Forelimb muscle (tissue), 1 donor: ENCODE results near the gene EHBP1. TPM values are rescaled to one million over a fixed set of nuclear protein-coding genes. Genes with fewer than 3 reads are reported as not detected.
"Not testable (repeated sequence)": the region's sequence is repeated elsewhere in the genome, so short reads cannot be mapped to it uniquely, and the experiment has no call there.

Experiments
- DNase-seq: peaks from one replicate; pipeline ENCODE4 v3.0.0-alpha.2; 2013; ENCODE audit warnings: low read depth
- polyA plus RNA-seq: library from polyadenylated mRNA; unstranded; fragments of 120-200 nt; gene quantifications from one replicate; pipeline ENCODE4 v1.2.1, GENCODE V29; 2013; ENCODE audit not compliant: insufficient read length

EHBP1 gene
- polyA plus RNA-seq, 1 donor: 25.7 TPM

- no peak for DNase-seq
These were observed 361.3 kb downstream of the EHBP1 start for GRCh38 chr2:63066838-63067237.

- no peak for DNase-seq
These were observed 366.2 kb downstream of the EHBP1 start for GRCh38 chr2:63071664-63072063.

- DNase-seq: no peak
These were observed 368.5 kb downstream of the EHBP1 start for GRCh38 chr2:63073994-63074393.

GRCh38 chr2:63074399-63074798 is 368.9 kb downstream of the EHBP1 start:
- not testable (repeated sequence) for DNase-seq

GRCh38 chr2:63078852-63079606 is 373.5 kb downstream of the EHBP1 start:
- DNase-seq: no peak

GRCh38 chr2:63081404-63081803 is 375.9 kb downstream of the EHBP1 start:
- DNase-seq: no peak

- no peak for DNase-seq
These were observed 381.2 kb downstream of the EHBP1 start for GRCh38 chr2:63086687-63087086.

- no peak for DNase-seq
These were observed 386.9 kb downstream of the EHBP1 start for GRCh38 chr2:63092401-63092800.

- DNase-seq: no peak
These were observed 387.3 kb downstream of the EHBP1 start for GRCh38 chr2:63092857-63093256.

- no peak for DNase-seq
These were observed 388.0 kb downstream of the EHBP1 start for GRCh38 chr2:63093502-63093901.

Other genes with a start within 250 kb of the EHBP1 start
- 1.5 TPM for gene TMEM17, start 199.5 kb upstream of the EHBP1 start, polyA plus RNA-seq